Activated naive CD8-positive, alpha-beta T cell treated with anti-CD3 and anti-CD28 coated beads for 36 hours (primary cell): Measurements from ENCODE around the gene PLVAP. TPM values are rescaled to one million over a fixed set of nuclear protein-coding genes. Genes with fewer than 3 reads are reported as not detected.

ENCODE experiments used
- DNase-seq: peaks from one replicate; pipeline ENCODE4 v3.0.0; 2021
- H3K27ac Mint-ChIP-seq: one replicate; pipeline ENCODE4 v1.8.0; 2022; ENCODE audit warnings: mild to moderate bottlenecking, moderate library complexity, mixed read lengths
- H3K27me3 Mint-ChIP-seq: one replicate; pipeline ENCODE4 v1.8.0; 2022; ENCODE audit warnings: mild to moderate bottlenecking, mixed read lengths
- H3K36me3 Mint-ChIP-seq: one replicate; pipeline ENCODE4 v1.8.0; 2021; ENCODE audit warnings: mild to moderate bottlenecking, mixed read lengths
- H3K4me1 Mint-ChIP-seq: one replicate; pipeline ENCODE4 v1.8.0; 2021; ENCODE audit warnings: mixed read lengths
- H3K4me3 Mint-ChIP-seq: one replicate; pipeline ENCODE4 v1.8.0; 2022; ENCODE audit warnings: mild to moderate bottlenecking, moderate library complexity, mixed read lengths
- H3K9me3 Mint-ChIP-seq: one replicate; pipeline ENCODE4 v1.8.0; 2022; ENCODE audit warnings: mixed read lengths
- total RNA-seq, 2 experiments: library from RNA; stranded (reverse); gene quantifications; one replicate each; pipeline ENCODE4 v1.2.3, GENCODE V29; 2021

PLVAP gene
- total RNA-seq, 2 experiments from 2014 or later = not detected

DNA sequence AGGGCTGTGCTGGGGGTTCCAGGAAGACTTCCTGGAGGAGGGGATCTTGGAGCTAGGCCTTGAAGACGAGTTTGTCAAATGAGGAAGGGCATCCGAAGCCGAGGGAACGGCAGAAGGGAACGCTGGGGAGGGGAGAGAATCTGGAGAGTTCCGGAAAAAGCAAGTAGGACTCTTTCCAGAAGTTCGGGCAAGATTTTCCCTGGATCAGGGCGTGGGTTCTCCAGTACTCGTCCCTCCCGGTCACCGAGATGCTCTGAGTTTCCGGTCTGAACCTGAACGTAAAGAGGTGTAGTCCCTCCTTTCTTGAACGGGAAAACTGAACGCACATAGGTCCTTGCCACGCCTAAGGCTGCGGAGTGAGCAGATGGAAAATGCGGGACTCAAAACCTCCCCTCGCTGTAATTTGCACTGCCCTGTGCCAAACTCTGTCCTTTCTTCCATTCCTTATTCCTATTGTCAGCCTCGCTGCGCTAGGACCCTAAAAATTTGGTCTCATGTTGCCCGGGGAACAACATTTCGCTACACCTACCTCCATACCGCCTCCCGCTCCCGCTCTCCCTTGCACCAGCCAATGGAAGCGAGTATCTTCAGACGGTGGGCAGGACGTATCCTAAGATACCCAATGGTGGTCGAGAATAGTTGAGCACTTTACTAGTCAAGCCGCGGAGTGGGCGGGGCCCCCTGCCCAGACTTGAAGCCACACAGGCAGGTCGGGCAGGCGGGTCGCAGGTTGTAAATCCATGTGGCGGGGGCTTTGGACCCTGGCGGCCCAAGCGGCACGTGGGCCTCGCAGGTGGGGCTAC is 40.1 kb downstream of the PLVAP start, which contains the start of gene GTPBP3:
Gene GTPBP3, plus strand, starts transcription at position 682 of the 803 bp plus-strand sequence. Its CDS starts 59 bp downstream, at position 741.
- H3K27ac Mint-ChIP-seq = peak within 1 kb of the TSS; percentile 95
- H3K4me1 Mint-ChIP-seq = peaks cover 23% of the 10 kb centered on the region
- no peaks in the 10 kb centered on the region for H3K9me3 Mint-ChIP-seq
- peak within 1 kb of the TSS; percentile 94 for H3K4me3 Mint-ChIP-seq
- peaks cover 6% of the 10 kb centered on the region for H3K36me3 Mint-ChIP-seq
- H3K27me3 Mint-ChIP-seq = no peaks in the 10 kb centered on the region
- DNase-seq = peak; percentile 96

GRCh38 chr19:17335575-17335974 is 41.6 kb downstream of the PLVAP start:
- Mint-ChIP-seq H3K9me3 (no peaks in the 10 kb centered on the region), H3K27me3 (no peaks in the 10 kb centered on the region), H3K4me1 (peaks cover 24% of the 10 kb centered on the region), H3K27ac (no peak overlapping the region), H3K36me3 (peaks cover 6% of the 10 kb centered on the region), H3K4me3 (peak overlapping the region; percentile 10)
- no peak for DNase-seq

- peak within 1 kb of the TSS; percentile 42 for H3K27ac Mint-ChIP-seq
- DNase-seq = peak; percentile 96
- peaks cover 4% of the 10 kb centered on the region for H3K36me3 Mint-ChIP-seq
- H3K4me3 Mint-ChIP-seq = peak within 1 kb of the TSS; percentile 79
- H3K4me1 Mint-ChIP-seq = peaks cover 26% of the 10 kb centered on the region
- H3K9me3 Mint-ChIP-seq = no peaks in the 10 kb centered on the region
- H3K27me3 Mint-ChIP-seq = no peaks in the 10 kb centered on the region
These were observed 42.4 kb downstream of the PLVAP start, which contains the start of gene ANO8 for GRCh38 chr19:17334414-17335409. TSS of gene ANO8 (minus strand) at chr19:17334855. CDS start at chr19:17334670, 185 bp downstream.

DNA sequence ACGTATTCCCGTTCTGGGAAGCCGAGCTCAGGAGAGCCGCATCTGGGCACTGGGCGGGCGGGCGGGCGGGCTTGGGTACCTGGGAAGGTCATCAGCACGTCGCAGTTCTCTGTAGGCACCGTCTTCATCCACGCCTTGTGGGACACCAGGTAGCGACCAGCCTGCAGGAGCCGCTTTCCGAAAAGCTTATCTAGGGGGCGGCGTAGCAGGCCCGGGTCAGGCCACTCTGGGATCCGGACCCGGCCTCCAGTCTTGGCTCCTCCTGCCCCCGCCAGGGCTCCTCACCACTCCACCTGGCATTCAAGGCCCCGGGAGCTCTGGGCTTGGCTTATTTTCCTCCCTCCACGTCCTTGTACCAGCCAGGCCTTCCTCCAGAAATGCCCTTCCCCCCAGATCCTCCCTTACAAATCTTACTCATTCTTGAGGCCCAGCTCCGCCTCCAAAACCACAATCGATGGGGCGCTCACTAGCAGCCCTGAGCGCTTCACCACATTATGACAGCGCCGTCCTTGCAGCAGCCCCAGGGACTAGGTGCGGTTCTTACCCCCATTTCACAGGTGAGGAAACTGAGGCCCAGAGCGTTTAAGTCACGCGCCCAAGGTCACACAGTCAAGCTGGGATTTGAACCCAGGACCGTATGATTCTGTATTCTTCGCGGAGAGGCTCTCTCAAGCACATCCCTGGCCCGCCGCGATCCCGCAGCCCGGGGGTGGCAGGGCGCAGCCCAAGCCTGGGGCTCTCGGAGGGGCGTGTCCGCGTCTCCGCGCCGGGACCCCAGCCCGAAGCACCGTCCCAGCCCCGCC is 43.3 kb downstream of the PLVAP start:
- H3K36me3 Mint-ChIP-seq = no peaks in the 10 kb centered on the region
- H3K4me1 Mint-ChIP-seq = peaks cover 26% of the 10 kb centered on the region
- H3K4me3 Mint-ChIP-seq = peak overlapping the region; percentile 72
- peak; percentile 77 for DNase-seq
- no peaks in the 10 kb centered on the region for H3K27me3 Mint-ChIP-seq
- H3K27ac Mint-ChIP-seq = peak overlapping the region; percentile 42
- H3K9me3 Mint-ChIP-seq = no peaks in the 10 kb centered on the region

GRCh38 chr19:17332677-17333581 is 44.2 kb downstream of the PLVAP start:
- Mint-ChIP-seq H3K9me3 (no peaks in the 10 kb centered on the region), H3K4me3 (no peak overlapping the region), H3K27me3 (no peaks in the 10 kb centered on the region), H3K27ac (no peak overlapping the region), H3K4me1 (peaks cover 20% of the 10 kb centered on the region), H3K36me3 (no peaks in the 10 kb centered on the region)
- DNase-seq = peak; percentile 63

DNA sequence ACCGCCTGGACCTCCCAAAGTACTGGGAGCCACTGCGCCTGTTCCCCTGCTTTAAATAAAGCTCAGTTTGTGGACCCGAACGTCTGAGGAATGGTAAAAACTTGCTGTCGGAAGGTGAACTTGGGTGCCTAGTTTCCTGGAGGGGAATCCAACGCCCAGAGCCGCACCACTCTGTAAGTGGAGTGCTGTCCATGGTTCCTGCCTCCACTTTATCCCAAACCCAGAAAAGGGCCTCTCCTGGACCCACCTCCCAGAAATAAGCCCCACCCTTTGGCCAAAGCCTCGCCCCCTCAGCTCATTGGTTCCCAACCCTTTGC is 44.8 kb downstream of the PLVAP start:
- Mint-ChIP-seq H3K36me3 (no peaks in the 10 kb centered on the region), H3K4me1 (peaks cover 20% of the 10 kb centered on the region), H3K27me3 (no peaks in the 10 kb centered on the region), H3K4me3 (no peak overlapping the region), H3K27ac (no peak overlapping the region), H3K9me3 (no peaks in the 10 kb centered on the region)
- no peak for DNase-seq

DNA sequence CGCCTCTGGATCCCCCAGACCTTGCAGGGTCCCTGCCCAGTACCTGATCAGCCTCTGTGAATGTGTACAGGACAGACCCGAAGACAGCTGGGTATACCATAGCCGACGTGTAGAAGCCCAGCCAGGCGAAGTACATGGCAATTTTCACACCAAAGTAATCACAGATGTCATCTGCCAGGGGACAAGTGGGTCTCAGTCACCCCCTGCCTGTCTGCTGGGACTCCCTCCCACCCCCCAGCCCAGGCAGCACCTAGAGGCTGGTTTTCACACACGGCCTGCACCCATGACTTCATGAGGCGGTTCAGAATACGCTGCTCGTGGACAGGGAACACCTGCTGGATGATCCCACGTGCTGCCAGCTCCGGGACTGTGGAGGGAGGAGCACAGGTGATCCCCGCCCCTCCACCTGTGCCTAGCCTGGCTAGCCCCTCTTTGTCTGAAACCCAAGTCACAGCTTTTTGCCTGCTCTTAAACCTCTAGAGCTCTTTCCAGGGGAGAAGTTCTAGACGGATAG is 46.0 kb downstream of the PLVAP start:
- no peaks in the 10 kb centered on the region for H3K27me3 Mint-ChIP-seq

DNA sequence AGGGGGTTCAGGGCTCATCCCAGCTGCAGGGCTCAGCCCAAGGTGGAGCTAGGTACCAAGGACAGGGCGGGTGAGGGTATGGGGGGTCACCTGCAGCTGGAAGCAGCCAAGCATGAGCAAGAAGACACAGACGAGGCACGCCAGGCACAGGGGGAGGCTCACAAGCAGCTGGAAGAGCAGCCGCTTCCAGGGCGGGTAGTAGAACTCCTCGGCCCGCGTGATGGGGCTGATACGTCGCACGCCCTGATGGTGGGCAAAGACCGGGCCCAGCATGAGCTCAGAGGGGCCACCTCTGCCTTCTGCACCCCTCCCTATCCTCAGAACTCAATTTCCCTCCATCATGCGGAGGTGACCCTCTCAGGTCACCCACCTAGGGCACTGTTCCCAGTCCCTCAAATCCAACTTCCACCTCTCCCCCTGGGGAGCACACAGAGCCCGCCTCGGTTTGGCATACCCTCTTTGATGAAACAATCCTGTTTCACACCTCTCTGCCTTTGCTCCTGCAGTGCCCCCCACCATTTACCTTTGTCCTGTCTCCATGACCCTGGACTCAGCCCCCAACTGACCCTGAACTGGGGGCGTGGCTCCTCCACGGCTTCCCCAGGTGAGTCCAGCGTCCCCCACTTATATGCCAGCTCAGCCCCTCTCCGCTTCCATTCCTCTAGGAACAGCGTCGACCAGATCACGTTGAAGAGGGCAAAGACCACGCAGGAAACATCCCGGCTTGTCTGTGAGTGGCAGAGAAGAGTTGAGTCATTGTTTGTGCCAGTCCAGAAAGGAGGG is 46.7 kb downstream of the PLVAP start:
- no peak for DNase-seq
- Mint-ChIP-seq H3K4me3 (no peak overlapping the region), H3K9me3 (no peaks in the 10 kb centered on the region), H3K4me1 (peaks cover 15% of the 10 kb centered on the region), H3K27me3 (no peaks in the 10 kb centered on the region), H3K27ac (no peak overlapping the region), H3K36me3 (no peaks in the 10 kb centered on the region)

More for the DNA sequence above, 46.0 kb downstream of the PLVAP start:
- no peak overlapping the region for H3K27ac Mint-ChIP-seq
- DNase-seq = no peak
- H3K9me3 Mint-ChIP-seq = no peaks in the 10 kb centered on the region
- H3K36me3 Mint-ChIP-seq = no peaks in the 10 kb centered on the region
- H3K4me3 Mint-ChIP-seq = no peak overlapping the region
- H3K4me1 Mint-ChIP-seq = peaks cover 15% of the 10 kb centered on the region

DNA sequence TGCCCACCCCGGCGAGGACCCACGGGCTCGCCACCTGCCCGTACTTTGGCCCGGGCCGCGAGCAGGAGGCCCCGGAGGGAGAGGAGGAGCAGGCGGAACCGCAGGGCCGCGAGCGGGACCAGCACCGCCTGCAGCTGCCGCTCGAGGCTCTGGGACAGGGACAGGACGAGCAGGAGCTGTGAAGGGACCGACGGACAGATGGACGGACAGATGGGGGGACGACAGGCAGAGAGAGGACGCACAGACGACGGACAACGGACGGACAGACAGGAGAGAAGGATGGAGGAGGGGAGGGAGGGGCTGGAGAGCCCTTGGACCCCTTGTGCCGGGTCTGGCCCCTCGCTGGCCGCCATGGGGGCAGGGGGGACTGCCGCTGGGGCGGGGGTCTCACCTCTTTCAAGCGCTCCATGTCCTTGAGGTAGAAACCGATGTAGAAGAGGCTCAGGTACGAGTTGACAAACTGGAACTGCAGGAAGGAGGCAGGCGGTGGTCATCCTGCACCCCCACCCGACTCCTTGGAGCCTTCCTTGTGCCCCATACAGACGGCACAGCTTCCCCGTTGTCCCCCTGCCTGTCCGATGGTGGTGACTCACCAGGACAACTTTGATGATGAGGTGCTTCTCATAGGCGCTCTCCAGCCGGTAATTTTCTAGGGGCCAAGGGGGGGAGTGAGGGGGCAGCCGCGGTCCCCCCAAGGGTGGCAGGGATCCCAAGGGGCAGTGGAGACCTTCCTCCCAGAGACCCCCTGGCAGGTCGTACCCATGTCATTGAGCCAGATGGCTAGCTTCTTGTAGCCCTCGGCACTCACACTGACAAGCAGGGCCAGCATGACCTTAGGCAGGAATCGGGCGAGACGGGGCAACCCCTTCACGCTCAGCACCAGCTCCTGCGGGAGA is 47.5 kb downstream of the PLVAP start:
- Mint-ChIP-seq H3K4me1 (peaks cover 8% of the 10 kb centered on the region), H3K36me3 (no peaks in the 10 kb centered on the region), H3K27ac (no peak overlapping the region), H3K4me3 (no peak overlapping the region), H3K9me3 (no peaks in the 10 kb centered on the region), H3K27me3 (no peaks in the 10 kb centered on the region)
- no peak for DNase-seq

DNA sequence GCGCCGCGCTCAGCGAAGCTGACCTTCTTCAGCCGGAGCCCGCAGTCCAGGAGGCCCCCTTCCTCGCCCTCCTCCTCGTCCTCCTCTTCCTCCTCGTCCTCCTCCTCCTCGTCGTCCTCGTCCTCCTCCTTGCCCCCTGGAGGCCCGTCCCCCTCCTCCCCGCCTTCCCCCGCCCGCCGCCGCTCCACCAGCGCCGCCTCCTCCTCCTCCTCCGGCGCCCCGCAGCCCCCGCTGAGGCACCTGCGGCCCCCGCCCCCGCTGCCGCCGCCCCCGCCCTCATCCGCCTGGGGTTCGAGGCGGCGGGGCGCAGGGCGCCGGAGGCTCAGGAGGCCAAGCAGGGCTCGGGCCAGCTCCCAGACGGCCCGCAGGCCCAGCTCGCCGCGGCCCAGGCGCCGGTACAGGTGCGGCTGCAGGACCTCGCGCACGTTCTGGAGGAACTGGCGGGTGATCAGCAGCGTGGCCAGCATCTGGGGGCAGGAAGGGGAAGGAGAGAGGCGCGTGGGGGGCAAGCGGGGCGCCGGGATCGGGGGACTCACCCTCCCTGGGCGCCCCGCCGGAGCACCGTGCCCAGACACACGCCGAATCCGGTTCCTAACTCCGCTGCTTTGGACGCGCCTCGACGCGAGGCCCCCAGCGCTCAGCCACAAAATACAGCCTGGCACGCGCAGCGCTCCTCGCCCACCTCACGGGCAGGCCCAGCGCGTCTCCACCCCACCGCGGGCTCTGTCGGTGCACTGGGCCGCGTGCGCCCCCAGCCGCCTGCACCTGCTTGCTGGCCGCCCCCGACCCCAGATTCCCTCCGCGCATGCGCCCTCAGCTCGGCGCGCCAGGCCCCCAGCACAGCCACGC is 48.4 kb downstream of the PLVAP start:
- no peaks in the 10 kb centered on the region for H3K9me3 Mint-ChIP-seq
- DNase-seq = peak; percentile 40
- H3K36me3 Mint-ChIP-seq = no peaks in the 10 kb centered on the region
- no peaks in the 10 kb centered on the region for H3K27me3 Mint-ChIP-seq
- H3K4me1 Mint-ChIP-seq = peaks cover 5% of the 10 kb centered on the region
- H3K27ac Mint-ChIP-seq = no peak overlapping the region
- peak overlapping the region; percentile 58 for H3K4me3 Mint-ChIP-seq

DNA sequence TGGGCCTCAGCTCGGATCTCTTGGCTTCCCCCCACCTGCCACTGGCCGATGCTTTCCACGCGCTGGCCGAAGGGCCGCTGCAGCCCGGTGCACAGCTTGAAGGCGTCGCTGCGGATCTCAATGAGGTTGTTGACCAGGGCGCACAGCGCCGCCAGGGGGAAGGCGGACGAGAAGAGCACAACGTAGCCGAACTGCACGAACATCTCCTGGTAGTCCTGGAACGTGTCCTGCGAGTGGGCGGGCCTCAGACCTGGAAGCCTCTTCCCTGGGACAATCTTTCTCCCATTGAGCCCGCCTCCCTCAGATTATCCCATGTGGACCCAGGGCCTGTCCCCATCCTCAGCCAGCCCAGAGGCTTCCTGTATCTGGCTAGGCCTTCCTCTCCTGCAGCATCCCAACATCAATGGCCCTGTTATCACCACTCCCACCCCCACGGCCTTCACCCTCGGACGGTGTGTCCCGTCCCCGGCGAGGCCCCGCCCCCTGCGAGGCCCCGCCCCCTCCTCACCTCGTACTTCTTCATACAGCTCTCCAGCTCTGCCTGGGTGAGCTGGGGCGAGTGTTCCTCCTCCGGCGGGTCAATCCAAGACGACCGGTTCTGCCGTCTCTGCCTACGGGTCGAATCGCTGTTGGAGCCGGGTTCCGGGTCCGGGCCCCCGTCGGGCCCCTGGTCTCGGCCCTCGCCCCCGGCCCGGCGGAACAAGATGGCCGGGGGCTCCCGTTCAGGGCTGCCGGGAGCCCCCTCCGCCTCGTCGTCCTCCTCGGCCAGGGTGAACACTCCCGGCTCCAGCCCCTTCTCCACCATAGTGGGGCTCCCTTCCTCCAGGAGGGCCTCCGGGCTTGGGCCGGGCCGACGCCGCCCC is 49.3 kb downstream of the PLVAP start:
- H3K9me3 Mint-ChIP-seq = no peaks in the 10 kb centered on the region
- DNase-seq = peak; percentile 38
- peak overlapping the region; percentile 63 for H3K4me3 Mint-ChIP-seq
- H3K4me1 Mint-ChIP-seq = peaks cover 5% of the 10 kb centered on the region
- H3K27ac Mint-ChIP-seq = no peak overlapping the region
- no peaks in the 10 kb centered on the region for H3K36me3 Mint-ChIP-seq
- H3K27me3 Mint-ChIP-seq = no peaks in the 10 kb centered on the region
